GM18951 (cell line): Measurements from ENCODE around the gene TBCE.
"Not testable (repeated sequence)": the region's sequence is repeated elsewhere in the genome, so short reads cannot be mapped to it uniquely, and the experiment has no call there.

ENCODE experiments used
- POLR2A ChIP-seq: IDR thresholded peaks from 4 replicates; pipeline ENCODE4 v1.6.1; 2011; ENCODE audit warnings: mild to moderate bottlenecking; ENCODE audit not compliant: insufficient read length, insufficient read depth; ENCODE audit errors: extremely low read depth
- in situ Hi-C: fragments of 300-500 bp; cut with MboI; formaldehyde crosslinking; loops from one replicate; pipeline ENCODE4 v1.12.0; 2022; ENCODE audit warnings: low sequenced_read_pairs, mixed read lengths, inconsistent platforms; ENCODE audit not compliant: unreplicated experiment

TBCE gene

DNA sequence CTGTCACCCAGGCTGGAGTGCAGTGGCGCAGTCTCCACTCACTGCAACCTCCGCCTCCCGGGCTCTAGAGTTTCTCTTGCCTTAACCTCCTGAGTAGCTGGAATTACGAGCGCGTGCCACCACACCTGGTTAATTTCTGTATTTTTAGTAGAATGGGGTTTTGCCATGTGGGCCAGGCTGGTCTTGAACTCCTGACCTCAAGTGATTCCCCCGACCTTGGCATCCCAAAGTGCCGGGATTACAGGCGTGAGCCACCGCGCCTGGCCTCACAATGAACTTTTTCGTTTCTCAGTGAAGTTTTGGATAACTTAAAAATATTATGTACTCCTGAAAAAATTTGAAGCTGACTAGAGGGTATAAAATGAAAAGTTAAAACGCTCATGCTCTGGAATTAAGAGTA lies 59.5 kb downstream of the TBCE start:
- TF ChIP-seq POLR2A: no peak
- in situ Hi-C loops: no loop called here

DNA sequence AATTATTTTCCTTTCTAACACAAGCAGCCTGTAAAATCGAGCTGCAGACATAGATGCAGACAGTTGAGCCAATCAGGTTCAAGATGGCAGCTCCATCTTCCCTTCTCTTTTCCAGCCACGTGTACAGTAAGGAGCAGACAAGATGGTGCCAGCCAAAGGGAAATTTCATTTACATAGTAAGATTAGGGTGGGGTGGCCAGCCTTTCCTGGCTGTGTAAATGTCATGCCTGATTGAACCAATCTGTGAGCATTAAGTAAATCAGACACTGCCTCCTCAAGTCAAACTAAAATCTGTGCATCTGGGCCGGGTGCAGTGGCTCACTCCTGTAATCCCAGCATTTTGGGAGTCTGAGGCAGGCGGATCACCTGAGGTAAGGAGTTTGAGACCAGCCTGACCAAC lies 60.2 kb downstream of the TBCE start:
- no peak for TF ChIP-seq POLR2A
- in situ Hi-C loops: no loop called here

DNA sequence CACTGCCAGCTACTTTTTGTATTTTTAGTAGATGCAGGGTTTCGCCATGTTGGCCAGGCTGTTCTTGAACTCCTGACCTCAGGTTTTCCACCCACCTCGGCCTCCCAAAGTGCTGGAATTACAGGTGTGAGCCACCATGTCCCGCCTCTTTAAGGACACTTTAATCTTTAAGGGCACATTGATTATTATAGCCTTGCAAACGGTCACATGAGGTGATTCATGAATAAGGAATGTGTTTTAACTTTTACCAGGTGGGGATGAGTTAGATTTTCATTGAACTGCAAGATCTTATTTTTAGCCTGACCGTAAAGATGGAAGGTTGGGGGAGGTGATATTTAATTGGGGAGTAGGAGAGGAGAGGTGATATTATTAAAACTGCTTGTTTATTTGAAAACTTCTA lies 61.9 kb downstream of the TBCE start:
- in situ Hi-C loops: no loop called here
- TF ChIP-seq POLR2A: no peak

DNA sequence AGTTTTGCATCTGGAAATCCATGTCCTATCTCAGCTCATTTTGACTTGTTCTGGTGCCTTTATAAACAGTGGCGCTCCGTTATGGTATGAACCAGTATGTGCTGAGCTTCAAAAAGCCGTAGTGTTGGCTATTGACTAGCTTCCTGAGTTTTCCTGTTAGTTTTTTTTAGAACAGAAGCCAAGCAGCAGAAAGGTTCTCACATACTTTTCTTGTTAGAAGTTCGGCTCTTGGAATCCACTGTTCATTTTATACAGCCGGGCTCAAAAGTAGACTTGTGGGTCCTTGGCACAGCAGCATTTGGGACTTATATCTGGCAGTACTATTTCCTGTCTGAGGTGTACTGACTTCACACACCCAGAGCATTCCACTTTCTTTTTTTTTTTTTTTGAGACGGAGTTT lies 63.8 kb downstream of the TBCE start:
- TF ChIP-seq POLR2A: no peak
- in situ Hi-C loops: no loop called here

DNA sequence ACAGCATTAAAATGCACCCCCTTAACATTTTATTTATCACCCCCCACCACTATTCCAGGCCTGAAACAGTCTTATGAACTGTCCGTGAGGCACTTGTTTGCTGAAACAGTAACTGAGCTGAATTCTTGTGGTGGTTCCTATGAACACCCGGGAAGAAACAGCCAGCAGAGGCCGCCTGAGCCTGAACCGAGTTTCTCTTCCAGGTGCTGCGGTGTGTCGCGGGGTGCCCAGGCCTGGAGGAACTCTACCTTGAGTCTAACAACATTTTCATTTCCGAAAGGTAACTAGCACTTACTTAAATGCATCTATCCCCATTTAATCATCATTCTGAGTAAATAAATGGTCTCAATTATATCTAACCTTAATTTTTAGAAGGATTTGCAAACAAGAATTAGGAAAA lies 66.8 kb downstream of the TBCE start:
- in situ Hi-C loops: no loop called here
- TF ChIP-seq POLR2A: no peak

DNA sequence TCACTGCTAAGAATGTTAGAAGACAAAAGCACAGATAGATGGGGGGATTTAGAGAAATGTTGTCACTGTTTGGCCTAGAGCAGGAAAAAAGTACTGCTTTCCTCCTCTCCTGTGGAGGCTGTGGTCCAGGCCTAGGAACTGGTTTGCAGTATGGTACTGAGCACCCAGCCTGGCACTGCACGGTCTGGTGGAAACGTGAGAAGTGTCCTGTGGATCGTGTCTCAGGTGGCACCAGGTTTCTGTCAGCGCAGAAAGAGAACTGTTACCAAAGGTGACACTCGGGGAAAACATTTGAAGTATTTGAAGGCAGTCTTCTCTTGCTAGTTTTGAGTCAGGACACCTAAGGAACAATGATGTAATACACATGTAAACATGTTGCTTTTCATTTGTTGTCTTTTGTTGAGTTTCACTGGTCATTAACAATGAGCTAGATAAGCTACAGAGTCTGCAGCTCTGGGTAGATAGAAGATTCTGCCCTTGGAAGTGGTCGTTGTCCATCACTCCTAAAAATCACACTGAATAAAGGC lies 74.0 kb downstream of the TBCE start:
- in situ Hi-C loops: no loop called here
- no peak for TF ChIP-seq POLR2A

DNA sequence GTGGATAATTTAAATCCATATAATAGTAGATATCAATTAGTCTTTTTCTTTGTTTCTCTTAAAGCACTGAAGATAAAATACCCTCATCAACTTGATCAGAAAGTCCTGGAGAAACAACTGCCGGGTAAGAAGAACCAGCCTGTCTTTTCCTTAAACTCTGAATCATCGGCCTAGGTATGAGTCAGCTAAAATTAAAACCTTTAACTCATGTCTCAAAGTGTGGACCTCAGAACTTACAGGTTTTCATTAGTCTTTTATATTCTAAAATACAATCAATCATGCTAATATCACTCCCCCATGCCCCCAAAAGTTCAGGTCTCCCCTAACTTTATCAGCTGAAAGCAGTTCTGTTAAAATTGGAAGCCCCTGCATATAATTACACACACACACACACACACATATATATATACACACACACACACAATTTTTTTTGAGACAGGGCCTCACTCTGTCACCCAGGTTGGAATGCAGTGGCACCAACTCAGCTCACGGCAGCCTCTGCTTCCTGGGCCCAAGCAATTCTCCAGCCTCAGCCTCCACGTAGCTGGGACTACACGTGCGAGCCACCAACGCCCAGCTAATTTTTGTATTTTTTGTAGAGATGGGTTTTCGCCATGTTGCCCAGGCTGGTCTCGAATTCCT lies 75.7 kb downstream of the TBCE start:
- in situ Hi-C loops: no loop called here
- no peak for TF ChIP-seq POLR2A

DNA sequence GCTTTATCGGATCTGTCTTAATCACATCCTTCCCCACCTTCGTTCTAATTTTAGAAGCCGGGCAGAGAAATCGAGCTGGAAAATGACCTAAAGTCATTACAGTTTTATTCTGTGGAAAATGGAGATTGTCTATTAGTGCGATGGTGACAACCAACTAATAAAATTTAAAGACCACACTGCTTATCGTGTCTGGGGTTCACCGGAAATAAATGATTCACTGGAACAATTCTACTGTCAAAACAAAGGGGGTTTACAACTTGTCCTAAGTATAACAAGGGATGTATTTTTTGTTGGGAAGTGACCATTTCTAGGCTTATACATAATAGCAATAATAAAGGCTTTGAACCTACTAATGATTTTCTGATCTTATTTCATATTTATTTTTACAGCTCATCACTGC lies 81.4 kb downstream of the TBCE start:
- in situ Hi-C loops: no loop called here

DNA sequence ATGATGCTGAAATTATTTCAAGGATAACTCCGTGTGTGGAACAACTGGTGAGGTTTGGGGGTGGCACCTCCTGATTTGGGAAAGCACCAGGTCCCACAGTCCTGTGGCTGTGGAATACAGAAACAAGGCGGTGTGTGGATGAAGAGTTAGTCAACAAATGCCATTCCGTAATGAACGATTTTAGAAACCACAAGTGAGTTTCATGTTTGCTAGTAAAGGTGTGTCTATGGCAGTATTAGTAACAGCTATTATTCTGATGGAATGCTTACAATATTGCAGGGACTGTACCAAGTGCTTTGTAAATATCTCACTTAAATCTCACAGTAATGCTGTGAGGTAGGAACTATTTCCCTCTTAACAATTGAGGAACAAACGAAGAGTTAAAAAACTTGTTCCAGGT lies 83.2 kb downstream of the TBCE start:
- in situ Hi-C loops: no loop called here
- TF ChIP-seq POLR2A: no peak

More for the DNA sequence above, 81.4 kb downstream of the TBCE start:
- no peak for TF ChIP-seq POLR2A

DNA sequence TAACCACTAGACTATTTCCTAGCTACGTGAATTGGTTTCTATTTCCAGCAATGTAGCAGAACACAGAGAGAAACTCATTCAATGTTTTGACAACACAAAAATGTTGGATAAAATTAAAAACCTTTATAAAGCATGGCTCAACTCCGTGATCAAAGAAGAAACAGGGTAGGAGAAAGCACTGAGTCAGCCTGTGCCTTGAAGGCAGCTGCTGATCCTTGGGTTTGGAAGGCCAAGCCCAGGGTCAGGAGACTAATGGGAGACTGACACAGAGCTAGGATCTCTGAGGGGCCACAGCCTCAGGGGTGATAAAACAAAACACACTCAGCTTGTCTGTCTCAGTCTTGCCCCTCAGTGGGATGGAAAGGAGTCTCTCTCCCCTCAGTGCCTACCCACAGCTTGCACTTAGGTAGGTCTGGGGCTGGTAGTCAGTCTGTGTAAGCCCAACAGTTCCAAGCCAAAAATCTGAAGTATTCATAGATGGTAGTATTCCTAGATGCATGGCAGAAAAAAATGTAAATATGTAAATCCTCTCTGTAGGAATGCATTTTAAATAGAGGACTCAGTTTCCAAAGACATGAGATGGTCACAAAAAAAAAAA lies 83.8 kb downstream of the TBCE start:
- no peak for TF ChIP-seq POLR2A

DNA sequence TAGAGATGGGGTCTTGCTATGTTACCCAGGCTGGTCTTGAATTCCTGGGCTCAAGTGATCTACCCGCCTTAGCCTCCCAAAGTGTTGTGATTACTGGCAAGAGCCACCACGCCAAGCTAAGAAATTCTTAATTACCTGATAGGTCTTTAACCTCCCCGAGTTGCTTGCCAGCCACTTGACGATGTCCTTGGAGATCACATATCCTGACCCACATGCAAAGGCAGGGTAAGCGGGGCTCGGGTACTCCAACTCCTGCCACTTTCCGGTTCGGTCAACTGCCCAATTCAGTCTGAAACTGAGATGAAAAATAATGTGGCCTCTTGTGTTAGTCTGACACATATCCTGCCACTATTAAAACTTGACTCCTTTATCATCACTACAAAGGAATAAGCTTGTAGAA lies 86.8 kb downstream of the TBCE start:
- in situ Hi-C loops: no loop called here
- TF ChIP-seq POLR2A: no peak

More for the DNA sequence above, 83.8 kb downstream of the TBCE start:
- in situ Hi-C loops: no loop called here

DNA sequence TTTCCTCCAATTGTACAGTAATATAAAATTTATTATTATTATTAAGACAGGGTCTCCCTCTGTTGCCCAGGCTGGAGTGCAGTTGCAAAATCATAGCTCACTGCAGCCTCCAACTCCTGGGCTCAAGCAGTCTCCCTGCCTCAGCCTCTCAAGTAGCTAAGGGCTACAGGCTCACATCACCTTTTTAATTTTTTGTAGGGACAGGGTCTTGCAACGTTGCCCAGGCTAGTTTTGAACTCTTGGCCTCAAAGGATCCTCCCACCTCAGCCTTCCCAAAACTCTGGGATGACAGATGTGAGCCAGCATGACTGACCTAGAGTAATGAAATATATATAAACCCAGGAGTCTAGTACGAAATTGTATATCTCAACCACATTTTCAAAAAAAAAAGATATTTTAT lies 87.9 kb downstream of the TBCE start:
- in situ Hi-C loops: no loop called here

DNA sequence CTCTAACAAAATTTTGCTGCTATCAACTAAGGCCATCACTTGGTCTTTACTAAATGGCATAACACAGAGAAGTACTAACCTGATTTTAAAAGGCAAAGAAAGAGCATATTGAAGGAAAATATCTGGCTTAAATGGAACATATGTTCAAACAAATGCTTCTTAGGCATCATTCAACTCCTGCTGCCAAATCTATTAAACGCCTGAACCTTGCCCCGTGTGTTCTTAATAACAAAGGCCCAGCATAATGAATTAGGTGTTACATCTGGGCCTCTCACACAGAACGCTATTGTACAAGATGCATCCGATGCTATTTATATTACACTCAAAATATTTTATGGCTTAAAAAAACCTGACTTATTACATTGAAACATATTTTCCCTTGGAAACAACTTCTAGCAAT lies 88.6 kb downstream of the TBCE start:
- in situ Hi-C loops: no loop called here
- TF ChIP-seq POLR2A: no peak

More for the DNA sequence above, 87.9 kb downstream of the TBCE start:
- no peak for TF ChIP-seq POLR2A

DNA sequence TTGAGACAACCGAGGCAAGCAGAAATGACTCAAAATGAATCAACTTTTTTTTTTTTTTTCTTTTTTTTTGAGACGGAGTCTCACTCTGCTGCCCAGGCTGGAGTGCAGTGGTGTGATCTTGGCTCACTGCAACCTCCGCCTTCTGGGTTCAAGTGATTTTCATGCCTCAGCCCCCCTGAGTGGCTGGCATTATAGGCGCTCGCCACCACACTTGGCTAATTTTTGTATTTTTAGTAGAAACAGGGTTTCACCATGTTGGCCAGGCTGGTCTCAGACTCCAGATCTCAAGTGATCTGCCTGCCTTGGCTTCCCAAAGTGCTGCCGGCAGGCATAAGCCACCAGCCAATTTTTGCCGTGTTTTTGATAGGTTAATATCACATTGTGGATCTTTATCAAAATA lies 90.6 kb downstream of the TBCE start:
- in situ Hi-C loops: not testable (repeated sequence)
